Effector CD4-positive, alpha-beta T cell (primary cell): ENCODE results near the gene DLX1. TPM values are rescaled to one million over a fixed set of nuclear protein-coding genes. Genes with fewer than 3 reads are reported as not detected.
"Not testable (repeated sequence)": the region's sequence is repeated elsewhere in the genome, so short reads cannot be mapped to it uniquely, and the experiment has no call there.

Source experiments
- DNase-seq: peaks from one replicate; pipeline ENCODE4 v3.0.0-alpha.2; 2020
- total RNA-seq: gene quantifications from one replicate; lab custom pipeline; 2026; lab: John Stamatoyannopoulos, UW

The DLX1 gene
- total RNA-seq: not detected

DNA sequence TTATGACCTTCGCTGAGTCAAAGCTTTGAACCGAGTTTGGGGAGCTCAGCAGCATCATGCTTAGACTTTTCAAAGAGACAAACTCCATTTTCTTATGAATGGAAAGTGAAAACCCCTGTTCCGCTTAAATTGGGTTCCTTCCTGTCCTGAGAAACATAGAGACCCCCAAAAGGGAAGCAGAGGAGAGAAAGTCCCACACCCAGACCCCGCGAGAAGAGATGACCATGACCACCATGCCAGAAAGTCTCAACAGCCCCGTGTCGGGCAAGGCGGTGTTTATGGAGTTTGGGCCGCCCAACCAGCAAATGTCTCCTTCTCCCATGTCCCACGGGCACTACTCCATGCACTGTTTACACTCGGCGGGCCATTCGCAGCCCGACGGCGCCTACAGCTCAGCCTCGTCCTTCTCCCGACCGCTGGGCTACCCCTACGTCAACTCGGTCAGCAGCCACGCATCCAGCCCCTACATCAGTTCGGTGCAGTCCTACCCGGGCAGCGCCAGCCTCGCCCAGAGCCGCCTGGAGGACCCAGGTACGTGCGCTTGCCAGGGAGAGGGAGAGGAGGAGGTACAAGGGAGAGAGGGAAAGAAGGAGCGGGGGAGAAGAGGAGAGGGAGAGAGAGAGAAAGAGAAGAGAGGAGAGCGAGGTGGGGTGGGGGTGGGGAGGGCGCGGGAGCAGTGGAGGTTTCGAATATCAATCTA, at the start of gene DLX1:
Gene DLX1, plus strand, starts transcription at position 48 of the 700 bp plus-strand sequence. Its CDS starts 171 bp downstream, at position 219.
- no peak for DNase-seq

DNA sequence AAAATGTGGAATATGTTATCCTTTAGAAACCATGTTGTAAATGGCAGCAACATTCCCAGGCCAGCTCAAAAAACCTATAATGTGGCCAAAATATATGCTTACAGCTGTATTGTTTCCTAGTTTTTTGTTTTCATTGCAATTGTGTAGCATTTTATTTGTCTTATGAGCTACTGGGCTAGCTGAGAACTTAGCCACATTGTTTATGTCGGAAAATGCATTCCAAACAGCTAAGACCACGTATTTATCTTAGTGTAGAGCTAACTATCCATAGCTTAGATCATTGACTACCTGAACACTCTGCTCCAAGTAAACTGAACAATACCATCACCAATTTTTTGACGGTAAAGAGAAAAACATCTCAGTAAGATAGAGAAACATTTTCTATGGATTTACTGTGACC, 47.2 kb upstream of the DLX1 start:
- DNase-seq: no peak

DNA sequence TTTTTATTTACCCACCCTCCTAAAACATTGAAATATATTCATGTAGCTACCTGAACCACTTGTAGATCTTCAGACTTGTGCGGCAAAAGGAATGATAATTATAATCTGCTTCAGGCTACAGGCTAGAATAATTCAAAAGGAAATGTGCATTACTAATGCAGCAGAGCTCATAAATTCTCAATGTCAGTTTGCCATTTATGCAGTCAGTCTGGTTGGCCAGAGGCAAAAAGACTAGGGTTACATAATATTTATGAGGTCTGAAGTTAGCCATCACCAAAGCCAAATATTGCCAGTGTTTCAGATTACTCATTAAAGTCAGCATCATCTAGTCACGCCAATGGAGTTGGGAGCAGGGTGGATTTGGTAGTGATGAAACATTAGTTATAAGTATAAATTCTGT, 46.7 kb upstream of the DLX1 start:
- no peak for DNase-seq

DNA sequence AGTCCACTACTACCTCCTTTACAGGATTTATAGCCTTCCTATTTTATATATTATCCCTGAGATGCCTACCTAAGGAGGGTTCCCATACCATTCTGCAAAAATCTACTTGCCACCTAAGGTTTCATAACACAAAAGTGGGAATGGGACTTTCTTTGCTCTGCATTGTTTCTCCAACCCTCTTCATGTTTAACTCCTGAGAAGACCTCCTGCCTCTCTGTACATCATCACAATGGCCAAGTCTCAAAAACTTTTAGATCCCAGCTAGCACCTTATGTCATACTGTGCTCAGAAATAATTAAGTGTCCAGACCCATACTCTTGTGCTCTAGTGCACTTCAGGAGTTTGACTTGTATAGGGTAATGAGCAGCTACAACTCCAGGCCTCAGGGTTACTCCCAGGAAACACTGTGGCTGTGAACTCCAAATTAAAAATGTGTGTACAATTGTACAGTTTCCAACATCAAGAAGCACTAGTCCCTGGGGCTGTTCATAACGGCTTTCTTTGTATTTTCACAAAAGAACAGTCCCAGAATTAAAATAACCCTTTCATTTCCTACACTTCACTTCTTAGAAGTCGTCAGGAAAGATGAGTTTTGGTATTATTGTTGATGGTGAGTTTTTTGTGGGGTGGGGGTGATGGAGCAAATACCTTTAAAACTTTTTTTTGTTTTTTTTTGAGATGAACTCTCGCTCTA, 46.1 kb upstream of the DLX1 start:
- DNase-seq: no peak

DNA sequence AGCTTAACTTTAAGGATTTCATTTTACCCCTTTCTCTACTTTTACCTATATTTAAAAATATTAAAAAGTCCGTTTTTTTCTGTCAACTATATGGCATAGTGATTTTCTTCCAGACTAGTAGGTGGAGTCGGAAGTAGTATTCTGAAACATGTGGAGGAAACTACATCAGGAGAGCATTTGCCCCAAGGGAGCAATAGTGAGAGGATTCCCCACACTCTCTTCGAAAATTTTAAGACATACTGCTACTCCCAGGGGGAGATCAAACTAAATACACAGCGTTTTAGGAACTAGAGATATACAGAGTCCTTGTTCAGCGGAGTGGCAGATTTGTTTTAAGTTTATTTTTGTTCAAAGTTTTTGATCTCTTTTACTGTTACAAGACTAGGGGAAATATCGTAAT, 45.0 kb upstream of the DLX1 start:
- no peak for DNase-seq

DNA sequence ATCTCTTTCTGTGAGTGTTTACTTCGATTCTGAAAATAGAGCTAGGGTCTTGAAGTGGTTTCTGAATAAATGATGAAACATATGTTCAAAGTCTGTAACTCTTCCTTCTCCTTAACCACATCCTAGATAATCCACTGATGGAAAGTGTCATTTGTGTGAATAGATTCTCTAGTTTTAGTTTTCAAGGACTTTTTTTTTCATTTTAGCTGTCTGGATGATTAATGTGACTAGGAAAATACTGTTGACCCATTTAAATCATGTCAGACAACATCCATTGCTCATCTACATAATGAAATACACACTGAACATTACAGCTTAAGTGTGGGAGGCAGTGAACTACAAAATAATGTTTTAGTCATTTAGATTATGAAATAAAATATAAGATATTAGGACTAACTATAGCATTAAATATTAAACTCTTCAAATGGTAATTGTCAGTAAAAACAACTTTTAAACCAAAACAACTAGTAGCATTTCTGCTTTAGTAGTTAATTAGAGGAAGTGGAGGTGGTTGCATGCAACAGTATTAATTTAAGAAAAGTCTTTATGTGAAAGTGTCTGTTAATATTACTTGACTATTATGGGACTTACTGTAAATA, 39.1 kb upstream of the DLX1 start:
- no peak for DNase-seq

DNA sequence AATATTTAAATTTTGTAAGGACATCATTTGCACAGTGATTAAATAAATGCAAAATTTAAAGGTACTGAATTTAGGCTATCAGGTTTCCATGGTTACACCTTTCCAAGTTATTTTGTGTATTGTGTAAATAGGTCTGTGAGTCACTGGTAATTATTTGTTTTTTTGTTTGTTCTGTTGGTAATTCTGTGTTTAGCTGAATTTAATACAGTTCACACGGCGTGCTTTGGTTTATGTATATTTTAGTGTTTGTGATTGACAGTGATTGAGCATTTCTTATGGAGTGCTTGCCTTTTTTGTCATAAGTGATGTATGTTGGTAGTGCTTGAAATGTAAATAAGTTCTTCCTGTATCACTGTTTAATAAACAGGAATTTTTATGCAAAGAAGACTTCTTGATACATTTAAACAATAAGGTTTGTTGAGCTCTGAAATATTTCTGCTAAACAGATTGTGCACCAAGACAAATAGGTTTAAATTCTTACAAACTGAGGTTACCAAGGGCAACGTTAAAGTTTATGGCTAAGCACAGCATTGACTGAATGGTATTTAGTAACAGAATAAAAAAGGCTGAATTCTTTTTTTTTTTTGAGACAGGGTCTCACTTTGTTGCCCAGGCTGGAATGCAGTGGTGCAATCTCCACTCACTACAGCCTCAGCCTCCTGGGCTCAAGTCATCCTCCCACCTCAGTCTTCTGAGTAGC, 38.3 kb upstream of the DLX1 start:
- no peak for DNase-seq

DNA sequence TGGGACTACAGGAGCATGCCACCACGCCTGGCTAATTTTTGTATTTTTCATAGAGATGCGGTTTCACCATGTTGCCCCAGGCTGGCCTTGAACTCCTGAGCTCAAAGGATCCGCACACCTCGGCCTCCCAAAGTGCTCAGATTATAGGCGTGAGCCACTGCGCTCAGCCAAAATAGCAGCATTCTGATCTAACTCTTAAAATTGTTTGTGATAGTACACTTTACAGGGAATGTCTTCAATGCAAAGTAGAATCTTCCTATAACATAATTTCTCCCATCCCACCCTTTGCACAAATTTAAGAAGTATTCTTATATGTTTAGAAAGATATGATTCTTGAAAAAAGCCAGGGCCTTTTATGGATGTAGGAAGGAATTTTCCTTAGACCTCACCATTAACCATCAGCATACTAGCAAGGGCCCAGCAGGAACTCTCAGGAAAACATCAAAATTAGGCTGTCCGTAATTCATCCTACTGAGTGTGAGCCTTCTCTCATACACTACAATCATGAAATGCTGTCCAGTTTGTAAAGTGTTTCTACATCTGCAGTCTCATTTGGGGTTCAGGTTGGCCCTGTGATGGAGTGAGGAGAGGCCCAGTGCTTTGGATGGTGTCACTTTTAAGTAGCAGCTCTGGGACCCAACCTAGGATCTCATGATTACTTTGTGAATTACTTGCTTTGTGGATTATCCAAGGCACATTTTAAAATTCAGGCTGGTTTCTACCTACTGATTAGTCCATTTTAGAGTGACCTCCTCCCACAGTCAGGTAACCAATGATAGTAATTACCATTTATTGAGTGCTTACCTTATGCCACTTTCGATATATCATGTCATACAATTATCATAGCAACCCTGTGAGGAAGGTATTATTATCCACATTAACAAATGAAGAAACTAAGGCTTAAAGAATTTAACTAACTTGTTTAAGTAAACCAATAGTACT, 37.5 kb upstream of the DLX1 start:
- DNase-seq: no peak

DNA sequence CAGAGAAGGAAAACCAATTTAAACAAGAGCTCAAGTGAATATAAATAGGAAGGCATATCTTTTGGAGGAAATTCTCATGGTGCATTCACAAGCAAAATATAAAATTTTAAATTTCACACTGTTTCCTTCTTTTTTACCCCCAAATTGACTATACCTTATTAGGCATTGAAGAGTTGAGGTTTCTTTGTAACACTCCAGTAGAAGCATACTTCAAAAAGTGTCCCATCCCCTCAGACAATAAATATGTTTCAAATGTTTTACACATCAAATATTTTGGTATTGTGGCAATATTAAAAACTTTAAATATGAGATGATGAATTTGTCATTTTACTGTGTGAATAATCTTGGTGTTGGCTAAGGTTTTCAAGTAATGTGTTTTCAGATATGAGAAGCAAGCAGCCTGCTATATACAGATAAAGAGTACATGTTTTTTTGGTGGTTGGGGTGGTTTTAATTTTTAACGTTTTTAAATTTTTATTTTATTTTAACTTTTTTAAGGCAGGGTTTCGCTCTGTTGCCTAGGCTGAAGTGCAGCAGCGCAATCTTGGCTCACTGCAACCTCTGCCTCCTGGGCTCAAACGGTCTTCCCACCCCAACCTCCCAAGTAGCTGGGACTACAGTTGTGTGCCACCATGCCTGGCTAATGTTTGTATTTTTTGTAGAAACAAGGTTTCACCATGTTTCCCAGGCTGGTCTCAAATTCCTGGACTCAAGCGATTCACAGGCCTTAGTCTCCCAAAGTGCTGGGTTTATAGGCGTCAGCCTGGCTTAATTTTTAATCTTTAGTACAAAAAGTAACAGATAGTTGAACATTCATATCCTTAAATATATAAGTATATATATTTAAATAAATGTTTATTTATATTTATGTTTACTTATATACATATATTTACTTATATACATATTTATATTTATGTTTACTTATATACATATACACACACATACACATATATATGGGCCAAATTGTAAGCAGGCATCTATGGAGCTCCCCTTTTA, 36.5 kb upstream of the DLX1 start:
- no peak for DNase-seq

DNA sequence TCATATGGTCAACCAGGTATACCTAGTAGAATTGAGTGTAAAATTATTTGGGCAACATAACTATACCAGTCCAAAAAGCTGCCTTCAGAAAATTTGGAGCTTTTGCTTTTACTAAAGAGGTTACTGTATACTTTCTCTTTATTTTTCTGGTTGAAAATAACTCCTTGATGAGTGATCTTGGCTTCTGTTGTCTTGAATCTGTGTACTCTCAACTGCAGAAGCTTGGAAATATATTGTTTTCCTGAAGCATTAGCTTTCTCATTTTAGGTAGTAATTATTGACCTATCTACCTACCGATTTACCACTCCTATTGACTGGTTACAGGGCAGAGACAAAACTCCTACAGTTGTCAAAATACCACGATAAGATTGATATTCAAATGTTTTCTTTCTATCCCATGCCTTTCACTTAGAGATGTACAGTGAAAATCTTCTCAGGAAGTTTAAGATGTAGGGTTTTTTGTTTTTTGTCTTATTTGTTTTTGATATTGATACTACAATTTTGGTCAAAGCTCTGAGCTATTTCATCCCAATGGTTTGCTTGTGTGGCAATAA, 35.7 kb upstream of the DLX1 start:
- no peak for DNase-seq

DNA sequence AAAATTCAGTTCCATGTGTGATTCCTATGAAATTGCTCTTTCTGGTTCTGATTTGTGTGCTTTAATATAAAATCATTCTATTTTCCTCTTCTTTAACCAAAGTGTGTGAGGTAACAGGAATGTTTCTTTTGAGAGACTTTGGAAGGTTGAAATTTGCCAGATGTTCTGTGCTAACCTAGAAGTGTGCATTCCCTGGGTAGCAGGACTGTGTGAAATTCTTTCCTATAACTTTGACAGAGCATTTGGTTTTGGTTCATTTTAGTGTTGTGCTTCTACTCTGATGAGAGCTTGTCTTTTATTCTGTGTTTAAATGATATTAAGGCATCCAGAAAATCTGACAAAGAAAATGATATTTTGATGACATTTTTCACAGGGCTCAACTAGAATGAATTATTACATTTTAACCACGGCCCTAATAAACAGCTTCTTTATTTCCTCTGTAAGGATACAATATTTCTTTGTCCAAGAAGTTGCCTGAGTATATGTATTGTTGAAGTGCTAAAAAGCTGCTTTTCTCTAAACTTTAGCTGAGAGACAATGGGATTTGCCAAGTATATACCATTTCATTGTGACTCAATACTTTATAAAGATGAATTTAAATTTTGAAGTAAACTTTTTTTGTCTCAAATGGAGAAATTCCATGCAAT, 34.7 kb upstream of the DLX1 start:
- DNase-seq: no peak

DNA sequence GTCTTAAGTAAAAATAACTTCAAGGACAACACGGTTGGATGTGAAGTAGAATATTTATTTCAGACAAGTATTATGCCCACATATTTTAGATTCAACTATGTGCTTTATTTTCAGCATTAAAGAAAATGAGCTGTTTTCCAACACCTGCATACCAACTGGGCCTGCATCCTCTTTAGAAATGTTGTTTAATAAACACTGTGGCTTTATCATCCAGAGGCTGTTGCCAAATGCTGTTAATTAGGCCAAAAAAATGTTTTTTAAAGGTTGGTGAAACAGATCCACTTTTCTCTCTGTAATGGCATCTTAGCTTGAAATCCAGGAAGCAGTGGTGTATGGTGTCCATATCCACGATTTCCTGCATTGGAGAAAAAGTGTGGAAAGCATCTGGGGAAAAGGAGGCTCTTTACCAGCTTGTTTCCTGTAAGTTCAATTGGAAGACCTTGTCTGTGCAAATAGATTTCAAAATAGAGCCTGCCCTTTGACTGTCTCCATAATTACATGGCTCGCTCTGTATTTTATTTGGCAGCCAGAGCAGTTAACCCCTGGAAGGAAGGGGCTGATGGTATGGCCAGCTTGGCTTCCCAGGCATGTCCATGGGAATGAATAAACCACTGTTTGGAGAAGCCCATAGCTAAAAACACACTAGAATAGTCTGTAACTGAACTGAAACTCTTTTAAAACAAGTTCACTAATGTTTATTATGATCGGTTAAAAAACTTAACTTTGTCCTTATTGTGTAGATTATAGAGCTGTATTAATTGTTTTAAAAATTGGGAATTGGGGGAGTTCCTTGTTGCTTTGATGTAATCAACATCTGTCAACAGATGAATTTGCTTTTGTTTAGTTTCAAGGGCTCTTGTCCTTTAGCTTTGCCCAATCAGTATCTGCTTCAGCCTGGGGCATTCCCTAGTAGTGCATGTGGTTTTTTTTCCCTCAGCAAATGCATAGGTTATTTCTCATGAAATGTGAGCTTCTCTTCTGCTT, 33.0 kb upstream of the DLX1 start:
- DNase-seq: no peak

DNA sequence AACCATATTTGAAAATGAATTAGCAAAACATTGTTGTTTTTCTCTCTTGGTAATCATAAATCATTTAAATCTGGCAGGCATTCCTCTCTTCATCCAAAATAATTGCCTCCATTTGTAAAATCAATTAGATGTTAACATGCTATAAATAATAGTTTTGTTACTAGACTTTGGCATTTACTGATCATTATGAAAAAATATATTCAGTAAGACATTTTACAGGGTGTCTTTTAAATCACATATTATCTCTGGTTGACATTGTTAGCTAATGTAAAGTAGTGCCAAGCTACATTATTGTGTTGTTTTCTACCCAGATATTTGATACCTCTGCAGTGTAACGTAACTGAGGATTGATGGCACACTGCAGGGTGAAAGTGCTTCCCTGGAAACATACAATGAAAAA, 31.8 kb upstream of the DLX1 start:
- DNase-seq: no peak

DNA sequence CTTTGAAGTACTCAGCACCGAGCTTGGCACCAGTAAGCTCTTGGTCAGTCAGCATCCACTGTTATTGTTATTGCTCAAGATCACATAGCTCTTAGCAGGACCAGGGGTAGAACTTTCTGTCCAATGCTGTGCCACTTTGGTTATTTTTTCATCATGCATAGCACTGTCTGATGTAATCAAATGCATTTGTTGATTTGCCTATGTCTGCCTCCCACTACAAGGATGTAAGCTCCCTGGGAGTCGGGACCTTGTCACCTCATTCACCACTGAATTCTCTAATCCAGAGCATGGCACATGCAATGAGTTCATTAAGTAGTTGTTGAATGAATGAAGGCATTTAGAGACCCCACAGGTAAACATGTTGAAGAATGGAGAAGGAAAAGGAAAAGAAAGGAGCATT, 29.0 kb upstream of the DLX1 start:
- no peak for DNase-seq

DNA sequence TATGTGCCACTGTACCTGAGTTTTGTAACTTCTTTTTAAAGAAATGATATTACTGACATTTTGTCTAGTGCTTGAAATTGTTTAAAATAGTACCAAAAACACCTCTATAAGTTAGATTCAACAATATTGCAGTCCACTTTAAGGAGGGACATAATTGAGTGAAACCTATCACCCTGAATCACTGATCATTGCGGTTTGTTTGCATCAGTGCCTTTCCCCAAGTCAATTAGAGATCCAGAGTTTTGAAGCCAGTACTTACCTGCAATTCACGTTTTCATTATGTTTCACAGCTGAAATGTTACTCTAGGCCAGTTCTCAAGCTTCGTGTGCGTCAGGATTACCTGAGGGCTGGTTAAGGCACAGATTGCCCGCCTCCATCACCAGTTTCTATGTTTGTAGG, 26.6 kb upstream of the DLX1 start:
- DNase-seq: no peak

DNA sequence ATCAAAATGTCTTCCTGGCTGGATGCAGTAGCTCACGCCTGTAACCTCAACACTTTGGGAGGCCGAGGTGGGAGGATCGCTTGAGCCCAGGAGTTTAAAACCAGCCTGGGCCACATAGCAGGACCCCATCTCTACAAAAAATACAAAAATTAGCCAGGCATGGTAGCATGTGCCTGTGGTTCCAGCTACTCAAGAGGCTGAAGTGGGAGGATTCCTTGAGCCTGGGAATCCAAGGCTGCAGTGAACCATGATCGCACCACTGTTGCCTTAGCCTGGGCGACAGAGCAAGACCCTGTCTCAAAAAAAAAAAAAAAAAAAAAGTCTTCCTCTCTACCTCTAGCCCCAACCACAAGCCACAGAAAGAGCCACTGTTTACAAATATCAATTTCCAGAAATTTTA, 25.2 kb upstream of the DLX1 start:
- not testable (repeated sequence) for DNase-seq

DNA sequence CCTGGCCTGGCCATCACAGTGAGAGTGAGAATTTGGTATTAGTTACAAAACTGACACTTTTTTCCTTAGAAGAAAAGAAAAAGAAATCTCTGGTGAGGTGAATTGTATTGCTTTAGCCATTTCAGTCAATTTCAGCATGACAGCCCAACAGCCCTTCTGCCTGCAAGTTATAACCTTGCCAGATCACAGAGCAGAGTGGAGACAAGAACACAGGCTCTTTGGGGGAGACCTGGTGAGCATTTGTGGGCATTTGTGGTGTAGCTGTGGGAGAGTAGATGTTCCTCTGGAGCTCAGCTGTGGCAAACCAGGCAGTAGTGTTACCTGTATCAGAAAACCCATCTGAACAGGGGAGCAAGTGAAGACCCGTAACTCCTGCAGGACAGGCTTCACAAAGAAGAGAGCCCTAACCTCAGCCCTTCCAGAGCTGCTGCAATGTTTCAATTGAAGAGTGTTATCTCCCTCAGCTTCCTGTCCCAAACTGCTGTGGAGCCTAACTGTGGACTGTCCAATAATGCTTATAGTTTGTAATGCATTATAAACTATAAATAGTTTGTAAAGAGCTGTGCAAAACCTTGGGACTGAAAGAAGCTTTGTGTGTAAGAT, 22.8 kb upstream of the DLX1 start:
- DNase-seq: no peak

DNA sequence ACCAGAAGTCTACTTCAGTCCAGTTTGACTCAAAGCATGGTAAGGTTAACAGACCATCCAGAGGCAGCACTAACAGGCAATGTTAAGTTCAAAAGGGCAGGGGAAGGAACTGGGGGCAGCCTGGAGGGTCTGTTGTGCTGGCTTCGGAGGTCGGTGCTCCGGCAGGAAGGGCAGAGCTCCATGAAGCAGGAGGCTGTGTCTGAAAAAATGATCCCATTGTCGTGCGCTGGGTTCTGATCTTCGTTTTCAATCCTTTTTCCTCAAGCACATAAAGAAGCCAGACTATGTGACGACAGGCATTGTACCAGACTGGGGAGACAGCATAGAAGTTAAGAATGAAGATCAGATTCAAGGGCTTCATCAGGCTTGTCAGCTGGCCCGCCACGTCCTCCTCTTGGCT, 21.9 kb upstream of the DLX1 start:
- DNase-seq: no peak

DNA sequence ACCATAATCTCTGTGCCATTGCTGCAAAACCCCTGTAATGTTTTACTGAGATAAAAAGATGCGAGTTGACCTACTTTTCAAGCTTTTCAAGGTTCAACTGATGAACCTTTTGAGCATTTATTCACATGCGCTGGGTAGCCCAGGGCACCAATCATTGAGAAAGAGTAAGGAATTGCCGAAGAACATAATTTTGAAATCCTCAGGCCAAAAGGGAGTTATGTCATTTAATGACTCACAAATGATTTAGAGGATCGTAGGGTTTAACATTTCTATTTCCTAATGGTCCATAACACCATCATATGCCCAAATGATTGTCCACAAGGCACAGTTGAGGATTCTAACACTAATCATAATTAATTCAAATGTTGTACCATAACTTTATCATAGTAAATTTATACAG, 20.2 kb upstream of the DLX1 start:
- DNase-seq: no peak
